RWPE1 (cell line): ENCODE results near the gene OTOP3.

Experiments
- CTCF ChIA-PET: fragments of 350-600 bp; sonication (Branson Sonifier 250); formaldehyde crosslinking; extraction: SDS; loops from one replicate; lab custom pipeline; 2021; lab: Yijun Ruan, JAX
- POLR2A ChIA-PET: fragments of 400-600 bp; formaldehyde crosslinking; extraction: SDS; loops from one replicate; lab custom pipeline; 2020; ENCODE audit warnings: antibody characterized with exemption; ENCODE audit not compliant: low non-redundant PET; lab: Yijun Ruan, JAX
- DNase-seq: peaks from one replicate; pipeline ENCODE4 v3.0.0; 2012; ENCODE audit warnings: low spot score
- H3K27ac ChIP-seq: fragments of 450-650 bp; 2 replicates; pipeline ENCODE4 v1.5.1; 2017
- TF ChIP-seq, protein P1 (sequence below): fragments of 450-650 bp; conservative IDR thresholded peaks from 2 replicates; pipeline ENCODE4 v1.5.1; 2017; ENCODE audit warnings: low read depth, mild to moderate bottlenecking

OTOP3 gene

DNA sequence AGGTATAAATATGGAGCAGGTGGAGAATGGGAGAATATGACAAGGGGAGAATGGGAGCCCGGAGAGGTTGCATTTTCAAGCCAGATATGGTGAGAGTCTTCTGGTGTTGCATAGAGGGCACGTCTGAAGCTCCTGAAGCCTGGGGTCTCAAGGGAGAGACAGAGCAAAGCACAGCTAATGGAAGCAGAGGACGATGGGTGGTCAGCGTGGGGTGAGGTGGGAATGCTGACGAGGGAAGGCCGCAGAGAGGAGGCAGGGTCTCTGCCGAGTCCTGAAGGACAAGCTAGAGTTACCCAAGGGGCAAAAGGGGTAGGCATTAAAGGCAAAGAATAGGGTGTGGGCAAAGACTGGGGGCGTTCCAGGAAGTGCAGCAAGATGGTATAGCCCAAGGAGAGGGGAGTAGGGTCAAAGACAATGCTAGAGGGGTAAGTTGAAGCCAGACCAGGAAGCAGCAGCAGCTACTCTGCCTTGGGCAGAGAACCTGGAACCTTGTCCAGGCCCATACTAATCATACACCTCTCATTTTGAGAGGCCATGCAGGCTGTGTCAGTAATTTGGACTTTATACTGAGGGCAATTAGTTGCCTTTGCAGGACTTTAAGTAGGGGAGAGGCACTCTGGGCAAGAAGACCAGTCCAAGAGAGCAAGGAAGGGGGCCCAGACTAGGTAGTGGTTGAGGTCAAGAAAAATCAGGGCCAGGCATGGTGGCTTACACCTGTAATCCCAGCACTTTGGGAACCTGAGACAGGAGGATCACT lies 2.7 kb downstream of the OTOP3 start:
- CTCF ChIA-PET, result no interaction called here
- POLR2A ChIA-PET, result no interaction called here
- H3K27ac ChIP-seq, result no peak overlapping the region
- no peak for DNase-seq
- TF ChIP-seq, protein P1, sequence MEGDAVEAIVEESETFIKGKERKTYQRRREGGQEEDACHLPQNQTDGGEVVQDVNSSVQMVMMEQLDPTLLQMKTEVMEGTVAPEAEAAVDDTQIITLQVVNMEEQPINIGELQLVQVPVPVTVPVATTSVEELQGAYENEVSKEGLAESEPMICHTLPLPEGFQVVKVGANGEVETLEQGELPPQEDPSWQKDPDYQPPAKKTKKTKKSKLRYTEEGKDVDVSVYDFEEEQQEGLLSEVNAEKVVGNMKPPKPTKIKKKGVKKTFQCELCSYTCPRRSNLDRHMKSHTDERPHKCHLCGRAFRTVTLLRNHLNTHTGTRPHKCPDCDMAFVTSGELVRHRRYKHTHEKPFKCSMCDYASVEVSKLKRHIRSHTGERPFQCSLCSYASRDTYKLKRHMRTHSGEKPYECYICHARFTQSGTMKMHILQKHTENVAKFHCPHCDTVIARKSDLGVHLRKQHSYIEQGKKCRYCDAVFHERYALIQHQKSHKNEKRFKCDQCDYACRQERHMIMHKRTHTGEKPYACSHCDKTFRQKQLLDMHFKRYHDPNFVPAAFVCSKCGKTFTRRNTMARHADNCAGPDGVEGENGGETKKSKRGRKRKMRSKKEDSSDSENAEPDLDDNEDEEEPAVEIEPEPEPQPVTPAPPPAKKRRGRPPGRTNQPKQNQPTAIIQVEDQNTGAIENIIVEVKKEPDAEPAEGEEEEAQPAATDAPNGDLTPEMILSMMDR, result no peak

DNA sequence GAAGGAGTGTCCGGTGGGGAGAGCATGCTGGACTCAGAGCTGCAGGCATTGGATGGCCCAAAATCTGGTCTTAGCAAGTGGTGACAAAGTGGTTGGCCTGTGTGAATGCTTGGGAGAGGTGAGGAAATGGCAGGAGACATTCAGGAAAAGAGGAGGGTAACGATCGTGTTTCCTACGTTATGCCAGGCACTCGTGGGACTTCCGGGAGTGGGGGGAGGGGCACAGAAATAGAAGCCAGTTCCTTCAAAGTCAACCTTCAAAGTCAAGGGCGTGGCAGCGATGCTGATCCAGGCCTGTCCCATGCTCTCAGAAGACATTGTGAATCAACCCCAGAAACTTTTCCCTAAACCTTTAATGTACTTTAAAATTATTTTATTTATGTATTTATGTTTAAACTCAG lies 3.8 kb downstream of the OTOP3 start:
- ChIA-PET CTCF (interaction anchor here (0.6 kb wide), 2 partner anchors 21 to 574 kb away, joined by 5 read pairs; no protein-coding TSS in a partner anchor), POLR2A (no interaction called here)
- TF ChIP-seq, protein P1, result no peak
- DNase-seq, result no peak
- no peak overlapping the region for H3K27ac ChIP-seq

DNA sequence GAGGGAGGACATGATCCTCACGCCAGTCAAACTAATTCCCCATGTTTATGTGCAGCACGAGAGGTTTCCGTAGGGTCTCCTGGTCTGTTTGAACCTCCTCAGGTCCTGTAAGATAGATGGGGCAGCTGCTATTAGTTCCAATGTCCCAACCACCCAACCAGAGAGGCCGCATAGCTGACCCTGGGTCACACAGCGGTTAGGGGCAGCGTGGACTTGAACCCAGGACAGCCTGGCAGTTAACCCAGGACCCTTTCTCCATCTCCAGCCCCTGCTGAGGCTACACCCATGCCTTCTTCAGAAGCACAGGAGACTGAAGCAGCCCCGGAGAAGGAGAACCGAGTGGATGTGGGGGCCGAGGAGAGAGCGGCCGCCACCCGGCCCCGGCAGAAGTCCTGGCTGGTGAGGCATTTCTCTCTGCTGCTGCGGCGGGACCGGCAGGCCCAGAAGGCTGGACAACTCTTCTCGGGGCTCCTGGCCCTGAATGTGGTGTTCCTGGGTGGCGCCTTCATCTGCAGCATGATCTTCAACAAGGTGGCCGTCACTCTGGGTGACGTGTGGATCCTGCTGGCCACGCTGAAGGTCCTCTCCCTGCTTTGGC lies 5.5 kb downstream of the OTOP3 start:
- DNase-seq, result no peak
- ChIA-PET POLR2A (no interaction called here), CTCF (no interaction called here)
- H3K27ac ChIP-seq, result no peak overlapping the region
- TF ChIP-seq, protein P1, result no peak

DNA sequence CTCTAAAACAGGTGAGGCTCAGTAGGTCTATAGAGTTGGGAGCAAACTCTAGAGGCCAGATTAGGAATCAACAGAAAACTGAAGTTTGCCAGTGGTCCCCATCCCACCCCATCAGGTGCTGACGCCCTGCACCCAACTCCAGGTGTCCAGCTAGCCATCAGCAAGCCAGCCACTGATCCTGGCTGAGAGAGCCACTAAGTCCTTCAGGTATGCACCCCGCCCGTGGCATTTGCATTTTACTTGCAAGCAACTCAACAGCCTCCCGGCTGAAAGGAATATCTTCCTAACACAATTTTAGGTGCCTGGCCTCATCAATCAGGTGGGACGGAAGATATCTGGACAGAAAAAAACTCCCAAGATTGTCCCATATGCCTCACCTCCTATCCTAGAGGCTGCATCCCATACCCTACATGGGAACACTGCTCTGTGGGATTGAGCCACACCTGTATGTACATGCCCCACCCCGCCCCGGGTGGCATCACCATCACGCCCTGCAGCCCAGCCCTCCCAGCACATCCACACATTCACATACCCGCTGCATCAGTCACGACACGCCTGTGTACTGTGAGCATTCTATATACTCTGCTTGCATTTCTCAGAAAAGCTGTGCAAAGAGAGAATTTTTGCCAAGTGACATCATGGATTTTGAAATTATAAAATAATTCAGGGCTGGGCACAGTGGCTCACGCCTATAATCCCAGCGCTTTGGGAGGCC lies 8.3 kb downstream of the OTOP3 start:
- TF ChIP-seq, protein P1, result no peak
- DNase-seq, result peak; percentile 96
- CTCF ChIA-PET, result interaction anchor here (1.0 to 1.8 kb wide), 4 partner anchors 11 to 20 kb away, joined by 3 to 6 read pairs (median 4); partner anchors contain the start of gene OTOP2
- peak overlapping the region; percentile 91 for H3K27ac ChIP-seq
- POLR2A ChIA-PET, result interaction anchor here (1.2 kb wide), 1 partner anchor 262 kb away, joined by 3 read pairs; the partner anchor contains the start of gene NUP85

DNA sequence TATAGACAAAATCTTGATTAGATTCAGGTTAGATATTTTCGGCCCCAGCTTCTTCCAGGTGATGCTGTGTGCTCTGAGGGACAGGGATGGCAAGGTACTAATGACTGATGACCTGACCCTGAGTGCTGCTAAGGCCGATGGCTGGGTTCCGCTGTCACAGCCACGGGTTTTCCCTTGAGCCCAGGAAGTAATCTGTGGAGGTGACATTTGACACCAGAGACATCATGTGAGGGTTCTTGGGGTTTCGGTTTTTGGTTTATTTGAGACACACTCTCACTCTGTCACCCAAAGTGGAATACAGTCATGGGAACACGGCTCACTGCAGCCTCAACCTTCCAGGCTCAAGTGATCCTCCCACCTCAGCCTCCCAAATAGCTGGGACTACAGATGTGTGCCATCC lies 9.8 kb downstream of the OTOP3 start:
- TF ChIP-seq, protein P1, result no peak
- no peak overlapping the region for H3K27ac ChIP-seq
- ChIA-PET POLR2A (interaction anchor here (1.2 kb wide), 1 partner anchor 260 kb away, joined by 3 read pairs; the partner anchor contains the start of gene NUP85), CTCF (interaction anchor here (0.6 to 1.8 kb wide), 3 partner anchors 12 to 164 kb away, joined by 3 to 6 read pairs (median 3); partner anchors contain the start of gene USH1G)
- no peak for DNase-seq

DNA sequence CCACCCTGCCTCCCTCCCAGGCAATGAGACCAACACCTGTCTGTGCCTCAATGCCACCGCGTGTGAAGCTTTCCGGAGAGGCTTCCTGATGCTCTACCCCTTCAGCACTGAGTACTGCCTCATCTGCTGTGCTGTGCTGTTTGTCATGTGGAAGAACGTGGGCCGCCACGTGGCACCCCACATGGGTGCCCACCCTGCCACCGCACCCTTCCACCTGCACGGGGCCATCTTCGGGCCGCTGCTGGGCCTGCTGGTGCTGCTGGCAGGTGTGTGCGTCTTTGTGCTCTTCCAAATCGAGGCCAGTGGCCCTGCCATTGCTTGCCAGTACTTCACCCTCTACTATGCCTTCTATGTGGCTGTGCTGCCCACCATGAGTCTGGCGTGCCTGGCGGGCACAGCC lies 10.9 kb downstream of the OTOP3 start:
- TF ChIP-seq, protein P1, result no peak
- ChIA-PET POLR2A (no interaction called here), CTCF (interaction anchor here (1.1 kb wide), 1 partner anchor 10 kb away, joined by 3 read pairs; no protein-coding TSS in a partner anchor)
- H3K27ac ChIP-seq, result no peak overlapping the region
- no peak for DNase-seq
